Epithelial cell of proximal tubule (primary cell): ENCODE measurements around the gene TBC1D22A. TPM values are rescaled to one million over a fixed set of nuclear protein-coding genes. Genes with fewer than 3 reads are reported as not detected.

Experiments
- DNase-seq: peaks from one replicate; pipeline ENCODE4 v3.0.0-alpha.2; 2011; ENCODE audit warnings: low read depth
- H3K4me3 ChIP-seq: 2 replicates; pipeline ENCODE4 v1.5.1; 2011; ENCODE audit warnings: low read depth, mild to moderate bottlenecking, low read length
- CTCF ChIP-seq: conservative IDR thresholded peaks from 2 replicates; pipeline ENCODE4 v1.5.1; 2012; ENCODE audit warnings: low read depth, mild to moderate bottlenecking, low read length
- total RNA-seq: library from RNA; depleted of rRNA; stranded (reverse); fragments of >200 nt; gene quantifications from 2 replicates; pipeline ENCODE4 v1.2.3, GENCODE V29; 2015

The TBC1D22A gene
- total RNA-seq, 1 donor from 2014 or later = 22.7 TPM

- no peak for DNase-seq
- no peak for TF ChIP-seq CTCF
- no peak overlapping the region for H3K4me3 ChIP-seq
These were observed 102.6 kb downstream of the TBC1D22A start for GRCh38 chr22:46865052-46865434.

- no peak for DNase-seq
- no peak for TF ChIP-seq CTCF
- no peak overlapping the region for H3K4me3 ChIP-seq
These were observed 103.2 kb downstream of the TBC1D22A start for GRCh38 chr22:46865642-46866041.

- no peak overlapping the region for H3K4me3 ChIP-seq
- no peak for DNase-seq
- TF ChIP-seq CTCF = no peak
These were observed 104.1 kb downstream of the TBC1D22A start for GRCh38 chr22:46866591-46866990.

GRCh38 chr22:46867106-46867505 lies 104.7 kb downstream of the TBC1D22A start:
- DNase-seq = no peak
- no peak overlapping the region for H3K4me3 ChIP-seq
- no peak for TF ChIP-seq CTCF

GRCh38 chr22:46869329-46869728 lies 106.9 kb downstream of the TBC1D22A start:
- DNase-seq = no peak
- no peak overlapping the region for H3K4me3 ChIP-seq
- TF ChIP-seq CTCF = no peak

- H3K4me3 ChIP-seq = no peak overlapping the region
- no peak for TF ChIP-seq CTCF
- DNase-seq = no peak
These were observed 107.5 kb downstream of the TBC1D22A start for GRCh38 chr22:46869831-46870441.

GRCh38 chr22:46871826-46872225 lies 109.4 kb downstream of the TBC1D22A start:
- TF ChIP-seq CTCF = no peak
- no peak for DNase-seq
- no peak overlapping the region for H3K4me3 ChIP-seq
